Sigmoid colon (tissue), 3 donors: ENCODE measurements around the gene THBS1.
A peak's percentile ranks its signal among the peaks of the same experiment; 100 is the strongest.

Experiments used
- CTCF ChIP-seq, 4 experiments: fragments of 450-650 bp in 3 of 4; fragments of 200-600 bp in 1 of 4; IDR thresholded peaks; one replicate each; pipeline ENCODE4 v1.5.1; 2016 to 2019; ENCODE audit warnings: antibody characterized with exemption in 4 of 4, mild to moderate bottlenecking in 3 of 4, moderate library complexity in 2 of 4
- POLR2A ChIP-seq, 2 donors: fragments of 450-650 bp; IDR thresholded peaks; one replicate each; pipeline ENCODE4 v1.6.1; 2016; ENCODE audit warnings: antibody characterized with exemption in 2 of 2, mild to moderate bottlenecking in 2 of 2, moderate library complexity in 2 of 2

GRCh38 chr15:39598186-39598850, 17.4 kb downstream of the THBS1 start:
- TF ChIP-seq CTCF (IDR thresholded peaks at IDR 0.05): no peak
- peak in 1 of 2 donors; percentile 20 for TF ChIP-seq POLR2A (IDR thresholded peaks at IDR 0.05)
